Prostate gland (tissue), 2 donors: ENCODE results near the gene KRT77.

ENCODE experiments used
- CTCF ChIP-seq, 4 experiments: fragments of 200-600 bp in 2 of 4; fragments of 450-650 bp in 2 of 4; sonication (generic) in 2 of 4; IDR thresholded peaks; 1 replicate in 3 of 4; 2 replicates in 1 of 4; pipeline ENCODE4 v1.5.1; 2016 to 2019; ENCODE audit warnings: antibody characterized with exemption in 4 of 4, mild to moderate bottlenecking in 2 of 4, moderate library complexity in 2 of 4
- POLR2A ChIP-seq: fragments of 450-650 bp; IDR thresholded peaks from one replicate; pipeline ENCODE4 v1.6.1; 2016; ENCODE audit warnings: antibody characterized with exemption, mild to moderate bottlenecking
- POLR2AphosphoS5 ChIP-seq: sonication (generic); formaldehyde crosslinking; IDR thresholded peaks from one replicate; pipeline ENCODE4 v1.6.1; 2017; ENCODE audit warnings: antibody characterized with exemption

- TF ChIP-seq CTCF (IDR thresholded peaks at IDR 0.05) (no peak), POLR2AphosphoS5 (no peak), POLR2A (no peak)
Measured at GRCh38 chr12:52686063-52686462, 17.3 kb downstream of the KRT77 start.
